Calu3 (cell line): ENCODE data around the gene BRD4. TPM values are rescaled to one million over a fixed set of nuclear protein-coding genes. Genes with fewer than 3 reads are reported as not detected.
A peak's percentile ranks its signal among the peaks of the same experiment; 100 is the strongest.

Experiments
- BruUV-seq: library from RNA; stranded (reverse); fragments of 400-500 nt; replicated peaks from 2 replicates; lab custom pipeline; 2021; lab: Mats Ljungman, UMichigan
- CTCF ChIA-PET: fragments of 300-600 bp; sonication (Branson Sonifier 250); formaldehyde crosslinking; loops from one replicate; lab custom pipeline; 2022; ENCODE audit warnings: antibody characterized with exemption; lab: Charles Lee
- DNase-seq: peaks from one replicate; pipeline ENCODE4 v3.0.0; 2022
- H3K27ac Mint-ChIP-seq: one replicate; pipeline ENCODE4 v1.8.0; 2022; ENCODE audit warnings: mixed read lengths; ENCODE audit not compliant: unreplicated experiment
- H3K27me3 Mint-ChIP-seq: one replicate; pipeline ENCODE4 v1.8.0; 2022; ENCODE audit warnings: mixed read lengths; ENCODE audit not compliant: unreplicated experiment
- H3K36me3 Mint-ChIP-seq: one replicate; pipeline ENCODE4 v1.8.0; 2022; ENCODE audit warnings: mild to moderate bottlenecking, moderate library complexity, mixed read lengths; ENCODE audit not compliant: insufficient read depth, unreplicated experiment
- H3K4me1 Mint-ChIP-seq: one replicate; pipeline ENCODE4 v1.8.0; 2022; ENCODE audit warnings: mild to moderate bottlenecking, low read depth, mixed read lengths; ENCODE audit not compliant: unreplicated experiment
- H3K4me3 Mint-ChIP-seq: one replicate; pipeline ENCODE4 v1.8.0; 2022; ENCODE audit warnings: mild to moderate bottlenecking, low read depth, moderate library complexity, mixed read lengths; ENCODE audit not compliant: unreplicated experiment
- H3K9me3 Mint-ChIP-seq: one replicate; pipeline ENCODE4 v1.8.0; 2022; ENCODE audit warnings: low read depth, mixed read lengths; ENCODE audit not compliant: unreplicated experiment
- CTCF ChIP-seq: fragments of 200-600 bp; IDR thresholded peaks from one replicate; pipeline ENCODE4 v1.8.0; 2022; ENCODE audit warnings: antibody characterized with exemption; ENCODE audit not compliant: unreplicated experiment
- intact Hi-C: fragments of 100-400 bp; cut with micrococcal nuclease; formaldehyde crosslinking; loops from one replicate; pipeline ENCODE4 v1.10.0; 2022; ENCODE audit not compliant: unreplicated experiment
- total RNA-seq: library from RNA; stranded (reverse); gene quantifications from 2 replicates; pipeline ENCODE4 v1.2.3, GENCODE V29; 2022

BRD4 gene
- total RNA-seq, 1 experiment from 2014 or later = 93.9 TPM

GRCh38 chr19:15330801-15331418 lies 1.4 kb downstream of the BRD4 start:
- H3K27ac Mint-ChIP-seq = peak overlapping the region; percentile 59
- no peaks in the 10 kb centered on the region for H3K27me3 Mint-ChIP-seq
- no peak for TF ChIP-seq CTCF
- CTCF ChIA-PET = no interaction called here
- BruUV-seq = no TSS peak
- H3K4me3 Mint-ChIP-seq = peak overlapping the region; percentile 80
- intact Hi-C loops = no loop called here
- no peak for DNase-seq
- no peaks in the 10 kb centered on the region for H3K9me3 Mint-ChIP-seq
- H3K4me1 Mint-ChIP-seq = peaks cover 24% of the 10 kb centered on the region
- H3K36me3 Mint-ChIP-seq = peaks cover 36% of the 10 kb centered on the region

DNA sequence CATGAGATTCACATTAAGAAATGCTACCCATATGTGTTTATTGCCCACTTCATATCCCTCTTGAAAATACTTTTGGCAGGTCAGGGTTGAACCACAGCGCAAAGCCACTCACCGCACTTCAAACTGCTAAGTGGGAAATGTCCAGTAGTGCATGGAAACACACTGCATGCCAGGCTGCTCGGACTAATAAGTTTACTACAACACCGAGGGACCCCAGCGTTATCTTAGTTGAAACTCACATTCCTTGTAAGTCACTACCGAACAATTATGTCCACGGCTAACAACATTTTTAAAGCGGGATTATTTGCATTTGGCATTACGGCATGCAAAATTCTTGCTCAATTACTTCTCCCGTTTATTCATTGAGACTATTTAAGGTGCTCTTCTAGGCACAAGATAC lies 4.0 kb downstream of the BRD4 start:
- H3K27me3 Mint-ChIP-seq = no peaks in the 10 kb centered on the region
- H3K4me1 Mint-ChIP-seq = peaks cover 45% of the 10 kb centered on the region
- H3K9me3 Mint-ChIP-seq = no peaks in the 10 kb centered on the region
- TF ChIP-seq CTCF = no peak
- H3K36me3 Mint-ChIP-seq = peaks cover 38% of the 10 kb centered on the region
- intact Hi-C loops = no loop called here
- no peak overlapping the region for H3K27ac Mint-ChIP-seq
- no peak overlapping the region for H3K4me3 Mint-ChIP-seq
- DNase-seq = no peak
- BruUV-seq = TSS peak; percentile 7
- CTCF ChIA-PET = interaction anchor here (1.4 kb wide), 1 partner anchor 25 kb away, joined by 3 read pairs; no protein-coding TSS in a partner anchor

- no TSS peak for BruUV-seq
- peak overlapping the region; percentile 28 for H3K27ac Mint-ChIP-seq
- no peaks in the 10 kb centered on the region for H3K9me3 Mint-ChIP-seq
- no peaks in the 10 kb centered on the region for H3K27me3 Mint-ChIP-seq
- H3K4me3 Mint-ChIP-seq = peak overlapping the region; percentile 36
- DNase-seq = no peak
- peaks cover 14% of the 10 kb centered on the region for H3K36me3 Mint-ChIP-seq
- no peak for TF ChIP-seq CTCF
- CTCF ChIA-PET = interaction anchor here (0.7 to 1.6 kb wide), 2 partner anchors 48 to 53 kb away, joined by 3 to 4 read pairs; no protein-coding TSS in a partner anchor
- peaks cover 68% of the 10 kb centered on the region for H3K4me1 Mint-ChIP-seq
- intact Hi-C loops = loop anchor here (5.0 kb wide), 1 partner anchor 43 kb away; no protein-coding TSS in a partner anchor
Observed at GRCh38 chr19:15324791-15325519, 7.4 kb downstream of the BRD4 start.

DNA sequence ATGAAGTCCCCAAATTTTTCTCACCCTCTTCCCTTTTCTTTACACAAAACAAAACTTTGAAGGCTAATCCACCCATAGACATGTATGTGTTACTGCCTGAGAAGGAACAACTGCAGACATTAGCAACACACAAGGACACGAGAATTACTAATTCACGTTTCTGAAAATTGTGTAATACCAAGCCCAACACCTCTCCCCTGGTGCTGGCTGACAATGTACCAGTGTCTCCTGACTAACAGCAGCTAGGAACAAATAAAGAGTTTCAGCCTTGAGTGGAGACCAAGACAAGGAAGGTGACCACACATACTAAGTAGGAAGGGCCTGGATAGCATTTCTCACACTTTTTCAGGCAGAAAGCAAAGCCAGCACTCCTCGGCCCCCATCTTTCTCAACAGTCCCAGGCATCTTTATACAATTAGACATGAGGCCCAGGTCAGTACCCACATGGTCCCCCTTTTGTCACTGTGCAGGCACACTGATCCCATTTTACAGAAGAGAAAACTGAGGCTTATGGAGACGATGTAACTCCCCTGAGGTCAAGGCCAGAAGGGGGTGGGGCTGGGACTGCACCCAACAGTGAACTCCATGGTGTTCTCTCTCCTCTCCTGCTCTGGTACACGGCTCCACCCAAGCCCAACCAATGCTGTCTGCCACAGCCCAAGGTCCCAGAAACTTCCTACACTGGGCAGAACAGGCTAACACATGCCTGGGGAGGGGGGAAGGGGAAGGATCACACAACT lies 8.7 kb downstream of the BRD4 start:
- peaks cover 61% of the 10 kb centered on the region for H3K4me1 Mint-ChIP-seq
- H3K36me3 Mint-ChIP-seq = peaks cover 7% of the 10 kb centered on the region
- H3K27me3 Mint-ChIP-seq = no peaks in the 10 kb centered on the region
- H3K27ac Mint-ChIP-seq = peak overlapping the region; percentile 28
- no peaks in the 10 kb centered on the region for H3K9me3 Mint-ChIP-seq
- DNase-seq = peak; percentile 11
- intact Hi-C loops = loop anchor here (5.0 kb wide), 1 partner anchor 41 kb away; no protein-coding TSS in a partner anchor
- no TSS peak for BruUV-seq
- no peak overlapping the region for H3K4me3 Mint-ChIP-seq
- no peak for TF ChIP-seq CTCF
- CTCF ChIA-PET = interaction anchor here (0.6 to 1.6 kb wide), 2 partner anchors 54 to 317 kb away, joined by 3 to 5 read pairs; partner anchors contain the start of gene CYP4F3
